Measurements from ENCODE around the gene AP1S1. TPM values are rescaled to one million over a fixed set of nuclear protein-coding genes. Genes with fewer than 3 reads are reported as not detected.
A peak's percentile ranks its signal among the peaks of the same experiment; 100 is the strongest.
"Not testable (repeated sequence)": the region's sequence is repeated elsewhere in the genome, so short reads cannot be mapped to it uniquely, and the experiment has no call there.

The AP1S1 gene
- total RNA-seq, 1 experiment from 2014 or later: 79.0 TPM

DNA sequence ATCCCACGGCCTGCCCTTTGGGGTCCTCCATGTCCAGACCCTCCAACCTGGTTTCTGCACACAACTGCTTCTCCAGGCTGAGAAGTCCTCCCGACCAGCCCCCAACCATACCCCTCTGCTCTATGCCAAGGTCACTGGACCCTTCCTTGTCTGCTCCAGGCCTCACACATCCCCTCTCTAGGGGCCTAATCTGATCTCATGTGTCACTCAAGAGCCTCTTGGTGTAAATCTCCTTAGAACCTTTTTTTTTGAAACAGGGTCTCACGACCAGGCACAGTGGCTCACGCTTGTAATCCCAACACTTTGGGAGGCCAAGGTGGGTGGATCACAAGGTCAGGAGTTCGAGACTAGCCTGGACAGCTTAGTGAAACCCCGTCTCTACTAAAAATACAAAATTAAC lies 44.9 kb upstream of the AP1S1 start:
- ChIA-PET CTCF (no interaction called here), POLR2A (ENCODE audit: low non-redundant PET) (no interaction called here)
- Histone ChIP-seq H3K36me3 (ENCODE audit: insufficient read depth, low read length, poor library complexity, severe bottlenecking) (no peaks in the 10 kb centered on the region), H3K27me3 (replicated peaks; ENCODE audit: insufficient read depth, low read depth, low read length, poor library complexity) (no peaks in the 10 kb centered on the region), H3K9me3 (ENCODE audit: low read depth, low read length, poor library complexity, severe bottlenecking) (no peaks in the 10 kb centered on the region), H3K4me3 (ENCODE audit: low read depth, low read length, poor library complexity, severe bottlenecking) (no peak overlapping the region), H3K27ac (ENCODE audit: low read depth, low read length, poor library complexity, severe bottlenecking) (peak overlapping the region; percentile 30), H3K4me1 (ENCODE audit: insufficient read depth, low read length, poor library complexity, severe bottlenecking) (peaks cover 19% of the 10 kb centered on the region)
- no TSS peak for BruUV-seq (replicated peaks)
- intact Hi-C loops (cut with micrococcal nuclease; ENCODE audit: unreplicated experiment): no loop called here
- no peak for TF ChIP-seq EZH2 (IDR thresholded peaks at IDR 0.05; ENCODE audit: borderline replicate concordance, low read depth, low read length, poor library complexity, severe bottlenecking)
- TF ChIP-seq, protein P1, sequence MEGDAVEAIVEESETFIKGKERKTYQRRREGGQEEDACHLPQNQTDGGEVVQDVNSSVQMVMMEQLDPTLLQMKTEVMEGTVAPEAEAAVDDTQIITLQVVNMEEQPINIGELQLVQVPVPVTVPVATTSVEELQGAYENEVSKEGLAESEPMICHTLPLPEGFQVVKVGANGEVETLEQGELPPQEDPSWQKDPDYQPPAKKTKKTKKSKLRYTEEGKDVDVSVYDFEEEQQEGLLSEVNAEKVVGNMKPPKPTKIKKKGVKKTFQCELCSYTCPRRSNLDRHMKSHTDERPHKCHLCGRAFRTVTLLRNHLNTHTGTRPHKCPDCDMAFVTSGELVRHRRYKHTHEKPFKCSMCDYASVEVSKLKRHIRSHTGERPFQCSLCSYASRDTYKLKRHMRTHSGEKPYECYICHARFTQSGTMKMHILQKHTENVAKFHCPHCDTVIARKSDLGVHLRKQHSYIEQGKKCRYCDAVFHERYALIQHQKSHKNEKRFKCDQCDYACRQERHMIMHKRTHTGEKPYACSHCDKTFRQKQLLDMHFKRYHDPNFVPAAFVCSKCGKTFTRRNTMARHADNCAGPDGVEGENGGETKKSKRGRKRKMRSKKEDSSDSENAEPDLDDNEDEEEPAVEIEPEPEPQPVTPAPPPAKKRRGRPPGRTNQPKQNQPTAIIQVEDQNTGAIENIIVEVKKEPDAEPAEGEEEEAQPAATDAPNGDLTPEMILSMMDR (conservative IDR thresholded peaks at IDR 0.05; ENCODE audit: low read depth, low read length): no peak
- DNase-seq (ENCODE audit: low spot score): no peak

DNA sequence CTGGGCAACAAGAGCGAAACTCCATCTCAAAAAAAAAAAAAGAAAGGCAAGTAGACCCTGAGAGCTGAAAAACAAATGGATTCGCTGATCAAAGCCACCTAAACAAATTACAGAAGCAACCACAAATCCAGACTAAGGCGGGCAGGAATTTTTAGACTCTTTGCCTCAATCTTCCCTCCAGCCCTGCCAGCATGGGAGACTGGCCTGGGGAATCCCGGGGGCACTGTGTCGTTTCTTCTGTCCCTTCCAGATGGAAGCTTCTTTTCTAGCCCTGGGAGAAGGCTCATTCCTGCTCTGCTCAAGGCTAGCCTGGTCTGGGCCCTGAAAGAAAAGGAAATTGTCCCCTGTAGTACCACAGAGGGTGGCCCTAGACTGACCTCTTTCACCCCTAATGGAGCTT lies 43.0 kb upstream of the AP1S1 start:
- peaks cover 16% of the 10 kb centered on the region for H3K4me1 ChIP-seq (ENCODE audit: insufficient read depth, low read length, poor library complexity, severe bottlenecking)
- TF ChIP-seq EZH2 (IDR thresholded peaks at IDR 0.05; ENCODE audit: borderline replicate concordance, low read depth, low read length, poor library complexity, severe bottlenecking): no peak
- TF ChIP-seq, protein P1 (conservative IDR thresholded peaks at IDR 0.05; ENCODE audit: low read depth, low read length): no peak
- no peak for DNase-seq (ENCODE audit: low spot score)
- H3K27me3 ChIP-seq (replicated peaks; ENCODE audit: insufficient read depth, low read depth, low read length, poor library complexity): no peaks in the 10 kb centered on the region
- ChIA-PET POLR2A (ENCODE audit: low non-redundant PET) (no interaction called here), CTCF (no interaction called here)
- BruUV-seq (replicated peaks): no TSS peak
- no peak overlapping the region for H3K4me3 ChIP-seq (ENCODE audit: low read depth, low read length, poor library complexity, severe bottlenecking)
- intact Hi-C loops (cut with micrococcal nuclease; ENCODE audit: unreplicated experiment): no loop called here
- H3K36me3 ChIP-seq (ENCODE audit: insufficient read depth, low read length, poor library complexity, severe bottlenecking): no peaks in the 10 kb centered on the region
- no peaks in the 10 kb centered on the region for H3K9me3 ChIP-seq (ENCODE audit: low read depth, low read length, poor library complexity, severe bottlenecking)
- no peak overlapping the region for H3K27ac ChIP-seq (ENCODE audit: low read depth, low read length, poor library complexity, severe bottlenecking)

DNA sequence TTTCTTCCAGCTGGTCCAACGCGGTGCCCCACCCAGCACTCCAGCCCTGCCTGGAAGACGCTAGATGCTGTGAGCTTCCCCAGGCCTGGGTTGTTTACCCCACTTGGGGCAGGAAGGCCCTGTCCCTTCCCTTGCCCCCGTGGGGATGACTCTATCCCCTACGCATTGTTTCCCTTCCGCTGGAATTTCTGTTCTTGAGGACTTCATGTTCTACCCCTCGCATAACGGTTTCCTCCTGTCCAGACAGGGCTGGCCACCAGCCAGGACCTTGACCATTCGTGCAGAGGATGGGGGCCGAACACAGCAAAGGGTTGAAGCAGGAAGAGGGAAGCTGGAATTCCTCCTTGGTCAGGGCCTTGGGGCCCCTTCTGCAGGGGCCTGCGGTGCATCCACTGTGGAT lies 42.0 kb upstream of the AP1S1 start:
- ChIA-PET POLR2A (ENCODE audit: low non-redundant PET) (no interaction called here), CTCF (no interaction called here)
- Histone ChIP-seq H3K9me3 (ENCODE audit: low read depth, low read length, poor library complexity, severe bottlenecking) (no peaks in the 10 kb centered on the region), H3K36me3 (ENCODE audit: insufficient read depth, low read length, poor library complexity, severe bottlenecking) (no peaks in the 10 kb centered on the region), H3K27me3 (replicated peaks; ENCODE audit: insufficient read depth, low read depth, low read length, poor library complexity) (no peaks in the 10 kb centered on the region), H3K4me3 (ENCODE audit: low read depth, low read length, poor library complexity, severe bottlenecking) (no peak overlapping the region), H3K4me1 (ENCODE audit: insufficient read depth, low read length, poor library complexity, severe bottlenecking) (peaks cover 12% of the 10 kb centered on the region), H3K27ac (ENCODE audit: low read depth, low read length, poor library complexity, severe bottlenecking) (no peak overlapping the region)
- DNase-seq (ENCODE audit: low spot score): no peak
- intact Hi-C loops (cut with micrococcal nuclease; ENCODE audit: unreplicated experiment): no loop called here
- no TSS peak for BruUV-seq (replicated peaks)
- no peak for TF ChIP-seq EZH2 (IDR thresholded peaks at IDR 0.05; ENCODE audit: borderline replicate concordance, low read depth, low read length, poor library complexity, severe bottlenecking)
- TF ChIP-seq, protein P1 (conservative IDR thresholded peaks at IDR 0.05; ENCODE audit: low read depth, low read length): no peak

DNA sequence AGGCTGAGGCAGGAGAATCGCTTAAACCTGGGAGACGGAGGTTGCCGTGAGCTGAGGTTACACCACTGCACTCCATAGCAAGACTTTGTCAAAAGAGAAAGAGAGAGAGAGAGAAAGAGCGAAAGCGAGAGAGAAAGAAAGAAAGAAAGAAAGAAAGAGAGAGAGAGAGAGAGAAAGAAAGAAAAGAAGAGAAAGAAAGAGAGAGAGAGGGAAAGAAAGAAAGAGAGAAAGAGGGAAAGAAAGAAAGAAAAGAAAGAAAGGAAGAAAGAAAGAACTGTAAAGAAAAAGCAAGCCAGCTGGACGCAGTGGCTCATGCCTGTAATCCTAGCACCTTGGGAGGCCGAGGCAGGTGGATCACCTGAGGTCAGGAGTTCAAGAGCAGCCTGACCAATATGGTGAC lies 41.1 kb upstream of the AP1S1 start:
- H3K36me3 ChIP-seq (ENCODE audit: insufficient read depth, low read length, poor library complexity, severe bottlenecking); POLR2A ChIA-PET (ENCODE audit: low non-redundant PET); H3K9me3 ChIP-seq (ENCODE audit: low read depth, low read length, poor library complexity, severe bottlenecking); H3K27me3 ChIP-seq (replicated peaks; ENCODE audit: insufficient read depth, low read depth, low read length, poor library complexity); BruUV-seq (replicated peaks); CTCF ChIA-PET; intact Hi-C loops (cut with micrococcal nuclease; ENCODE audit: unreplicated experiment); DNase-seq (ENCODE audit: low spot score); H3K27ac ChIP-seq (ENCODE audit: low read depth, low read length, poor library complexity, severe bottlenecking); H3K4me3 ChIP-seq (ENCODE audit: low read depth, low read length, poor library complexity, severe bottlenecking): not testable (repeated sequence)
- peaks cover 12% of the 10 kb centered on the region for H3K4me1 ChIP-seq (ENCODE audit: insufficient read depth, low read length, poor library complexity, severe bottlenecking)
